Measurements from ENCODE around the gene DGLUCY. TPM values are rescaled to one million over a fixed set of nuclear protein-coding genes. Genes with fewer than 3 reads are reported as not detected.
"Not testable (repeated sequence)": the region's sequence is repeated elsewhere in the genome, so short reads cannot be mapped to it uniquely, and the experiment has no call there.

The DGLUCY gene
- polyA plus RNA-seq, 1 donor: 29.4 TPM

DNA sequence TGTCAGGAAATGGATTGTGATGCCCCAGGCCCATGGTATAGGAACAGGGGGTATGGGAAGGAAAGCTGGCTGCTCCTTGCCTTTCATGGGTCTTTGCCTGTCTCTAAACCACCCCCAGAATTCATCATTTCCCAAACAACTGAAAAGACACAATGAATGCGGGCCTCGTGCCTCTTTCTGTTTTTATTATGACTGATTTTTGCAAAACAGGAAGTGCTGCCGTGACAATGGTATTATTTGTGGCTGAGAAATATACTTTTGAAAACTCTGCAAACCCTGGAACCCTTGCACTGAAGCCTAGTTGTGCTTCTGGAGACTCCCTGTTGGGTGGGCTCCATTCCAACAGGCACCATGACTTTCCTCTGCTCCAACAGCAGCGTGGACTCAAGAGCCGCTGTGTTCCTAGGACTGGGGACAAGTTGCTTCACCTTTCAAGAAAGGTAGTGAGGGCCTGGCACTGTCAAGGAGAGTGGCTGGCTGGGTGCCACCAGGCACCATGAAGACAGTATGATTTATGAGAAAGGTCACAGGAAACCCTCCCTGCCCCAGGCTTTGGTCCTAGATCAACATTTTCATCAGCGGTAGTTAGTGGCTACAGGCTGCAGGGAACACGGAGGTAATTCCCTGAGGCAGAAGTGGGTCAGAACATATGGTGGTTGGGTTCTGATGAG is 4.8 kb upstream of the DGLUCY start:
- no peak for DNase-seq (ENCODE audit: low read depth)

- no peak for DNase-seq (ENCODE audit: low read depth)
These were observed 2.4 kb upstream of the DGLUCY start for GRCh38 chr14:91111443-91111842.

- DNase-seq (ENCODE audit: low read depth): no peak
These were observed 1.7 kb upstream of the DGLUCY start for GRCh38 chr14:91112194-91112593.

GRCh38 chr14:91114079-91115065 is 499 bp downstream of the DGLUCY start:
- DNase-seq (ENCODE audit: low read depth): no peak

GRCh38 chr14:91115986-91116770 is 2.3 kb downstream of the DGLUCY start:
- DNase-seq (ENCODE audit: low read depth): no peak

- no peak for DNase-seq (ENCODE audit: low read depth)
These were observed 3.2 kb downstream of the DGLUCY start for GRCh38 chr14:91116913-91117588.

- no peak for DNase-seq (ENCODE audit: low read depth)
These were observed 4.1 kb downstream of the DGLUCY start for GRCh38 chr14:91117960-91118359.

DNA sequence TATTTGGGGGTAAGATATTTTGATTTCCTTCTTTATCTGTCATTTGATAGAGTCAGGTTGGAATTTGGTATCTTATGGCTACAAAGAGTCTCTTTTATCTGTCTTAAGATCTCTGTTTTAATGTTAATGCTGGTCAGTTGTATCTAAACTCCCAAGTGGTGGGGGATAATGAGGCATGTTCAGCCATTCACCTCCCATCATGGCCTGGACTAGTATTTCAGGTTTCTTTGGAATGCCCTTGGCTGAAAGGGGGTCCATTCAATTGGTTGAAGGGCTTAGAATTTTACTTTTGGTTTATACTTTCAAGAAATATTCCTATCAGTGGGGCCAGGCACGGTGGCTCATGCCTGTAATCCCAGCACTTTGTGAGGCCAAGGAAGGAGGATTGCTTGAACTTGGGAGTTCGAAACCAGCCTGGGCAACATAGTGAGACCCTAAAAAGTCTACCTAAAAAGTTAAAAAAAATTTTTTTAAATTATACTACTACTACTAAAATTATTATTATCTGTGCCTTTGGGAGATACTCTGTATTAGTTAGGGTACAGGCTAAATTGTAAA is 4.7 kb downstream of the DGLUCY start:
- DNase-seq (ENCODE audit: low read depth): no peak

DNA sequence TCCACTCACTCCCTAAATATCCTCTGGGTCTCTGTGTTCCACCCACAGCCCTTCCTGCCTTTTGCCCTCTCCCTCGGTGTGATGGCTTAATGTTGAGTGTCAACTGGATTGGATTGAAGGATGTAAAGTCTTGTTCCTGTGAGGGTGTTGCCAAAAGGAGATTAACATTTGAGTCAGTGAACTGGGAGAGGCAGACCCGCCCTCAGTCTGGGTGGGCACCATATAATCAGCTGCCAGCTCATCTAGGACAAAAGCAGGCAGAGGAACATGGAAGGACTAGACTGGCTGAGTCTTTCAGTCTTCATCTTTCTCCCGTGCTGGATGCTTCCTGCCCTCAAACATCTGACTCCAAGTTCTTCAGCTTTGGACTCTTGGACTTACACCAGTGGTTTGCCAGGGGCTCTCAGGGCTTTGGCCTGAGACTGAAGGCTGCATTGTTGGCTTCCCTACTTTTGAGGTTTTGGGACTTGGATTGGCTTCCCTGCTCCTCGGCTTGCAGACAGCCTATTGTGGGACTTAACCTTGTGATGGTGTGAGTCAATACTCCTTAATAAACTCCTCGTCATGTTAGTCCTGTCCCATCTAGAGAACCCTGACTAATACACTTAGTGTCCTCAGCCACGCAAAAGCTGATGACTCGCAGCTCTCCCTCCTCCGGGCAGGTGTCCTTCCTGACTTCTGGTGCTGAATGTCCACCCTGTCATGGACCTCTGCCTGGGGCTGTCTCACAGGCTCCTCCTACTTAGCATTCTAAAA is 5.9 kb downstream of the DGLUCY start:
- DNase-seq (ENCODE audit: low read depth): no peak

DNA sequence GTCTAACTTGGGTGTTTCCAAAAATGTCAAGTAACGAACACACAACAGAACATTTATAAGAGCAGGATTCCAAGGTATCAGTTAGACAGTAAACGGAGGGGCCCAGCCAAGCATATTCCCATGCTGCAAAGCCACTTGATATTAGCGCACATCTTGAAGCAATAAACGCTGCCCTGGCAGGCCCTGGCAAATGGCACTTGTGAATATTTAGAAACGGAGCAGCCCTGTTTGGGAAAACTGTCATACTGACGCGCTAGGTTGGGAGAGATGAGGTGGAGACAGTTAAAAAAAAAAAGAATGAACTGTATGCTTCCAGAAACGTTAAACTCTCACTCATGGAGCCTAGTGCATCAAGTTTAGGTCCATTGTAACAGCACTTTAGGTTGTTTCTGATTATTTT is 9.3 kb downstream of the DGLUCY start:
- no peak for DNase-seq (ENCODE audit: low read depth)

- DNase-seq (ENCODE audit: low read depth): not testable (repeated sequence)
These were observed 10.8 kb downstream of the DGLUCY start for GRCh38 chr14:91124406-91125270.

- DNase-seq (ENCODE audit: low read depth): no peak
These were observed 11.4 kb downstream of the DGLUCY start for GRCh38 chr14:91125271-91125660.

- DNase-seq (ENCODE audit: low read depth): no peak
These were observed 11.9 kb downstream of the DGLUCY start for GRCh38 chr14:91125801-91126200.

DNA sequence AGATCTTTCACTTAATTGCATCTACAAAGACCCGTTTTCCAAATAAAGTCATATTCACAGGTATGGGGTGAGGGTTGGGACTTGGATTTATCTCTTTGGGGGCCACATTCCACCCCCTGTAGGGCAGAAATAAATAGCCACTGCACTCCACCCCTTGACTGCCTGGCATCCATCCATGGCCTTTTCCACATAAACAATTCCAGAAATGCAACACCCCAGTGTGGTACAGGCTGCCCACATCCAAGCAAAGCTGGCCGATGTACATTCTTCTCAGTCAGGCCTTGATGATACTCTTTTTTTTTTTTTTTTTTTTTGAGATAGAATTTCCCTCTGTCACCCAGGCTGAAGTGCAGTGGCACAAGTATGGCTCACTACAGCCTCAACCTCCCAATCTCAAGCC is 12.9 kb downstream of the DGLUCY start:
- DNase-seq (ENCODE audit: low read depth): no peak

DNA sequence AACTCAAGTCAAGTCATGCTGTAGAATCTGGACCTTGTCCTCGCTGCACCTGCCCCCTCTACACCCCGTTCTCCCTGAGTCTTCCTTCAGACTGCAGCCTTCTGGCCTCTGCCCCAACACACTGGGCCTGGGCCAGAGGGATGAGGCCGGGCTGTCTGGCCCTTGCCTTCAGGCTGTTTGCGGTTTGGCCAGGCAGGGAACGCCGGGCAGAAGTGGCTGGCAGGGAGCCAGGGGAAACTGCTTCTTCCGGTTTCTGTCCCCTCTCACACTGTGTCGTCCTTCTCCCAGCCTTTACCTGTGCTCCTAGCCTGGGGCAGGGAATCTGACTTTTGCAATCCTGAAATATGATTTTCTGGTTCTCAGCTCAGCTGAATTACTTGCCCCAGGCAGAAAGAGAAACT is 13.5 kb downstream of the DGLUCY start:
- DNase-seq (ENCODE audit: low read depth): no peak

DNA sequence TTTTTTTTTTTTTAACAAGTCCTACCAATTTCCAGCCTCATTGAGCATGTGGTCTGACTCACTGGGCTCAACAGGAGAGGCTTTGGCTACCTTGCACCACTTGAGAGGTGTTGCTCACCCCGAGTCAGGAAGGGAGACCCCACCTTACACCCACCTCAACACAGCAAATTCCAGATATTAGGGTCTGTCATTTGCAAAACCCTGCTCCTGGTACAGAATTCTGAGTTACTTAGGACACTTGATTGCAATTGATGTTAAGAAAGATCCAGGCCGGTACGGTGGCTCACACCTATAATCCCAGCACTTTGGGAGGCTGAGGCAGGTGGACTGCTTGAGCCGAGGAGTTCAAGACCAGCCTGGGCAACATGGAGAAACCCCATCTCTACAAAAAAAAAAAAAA is 14.1 kb downstream of the DGLUCY start:
- DNase-seq (ENCODE audit: low read depth): no peak

DNA sequence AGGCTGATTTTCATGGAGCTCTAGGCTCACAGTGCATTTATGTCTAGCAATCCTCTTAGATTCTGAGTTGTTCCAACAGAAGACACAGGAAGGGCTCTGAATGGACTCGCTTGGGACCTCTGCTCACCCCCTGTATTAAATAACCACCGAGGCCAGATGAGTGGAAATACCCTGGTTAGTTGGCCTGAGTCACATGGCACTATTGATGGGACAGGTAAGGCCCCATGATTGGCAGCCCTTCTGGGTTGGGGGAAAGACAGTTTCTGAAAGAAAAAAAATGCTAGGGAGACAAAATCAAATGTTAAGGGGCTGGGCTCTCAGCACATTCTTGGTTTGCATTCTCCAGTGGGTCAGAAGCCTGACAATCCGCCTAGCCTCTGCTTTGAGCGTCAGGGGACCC is 14.8 kb downstream of the DGLUCY start:
- no peak for DNase-seq (ENCODE audit: low read depth)

- no peak for DNase-seq (ENCODE audit: low read depth)
These were observed 15.4 kb downstream of the DGLUCY start for GRCh38 chr14:91129261-91129660.

GRCh38 chr14:91135039-91135438 is 21.2 kb downstream of the DGLUCY start:
- DNase-seq (ENCODE audit: low read depth): no peak

All from forelimb muscle (tissue), 1 donor.